ENCODE data around the gene SMC6. TPM values are rescaled to one million over a fixed set of nuclear protein-coding genes. Genes with fewer than 3 reads are reported as not detected.
A peak's percentile ranks its signal among the peaks of the same experiment; 100 is the strongest.

Gene SMC6
- total RNA-seq, 4 donors from 2014 or later: 15.4 to 30.0 (median 19.0) TPM

- no peaks in the 10 kb centered on the region for H3K4me1 ChIP-seq
- 96 to 97% methylated on average over 2 of the region's 2 CpGs for WGBS, 2 donors
- no peaks in the 10 kb centered on the region for H3K9me3 ChIP-seq
- no peaks in the 10 kb centered on the region for H3K27me3 ChIP-seq
- intact Hi-C loops (cut with DNase I): no loop called here
- H3K4me3 ChIP-seq (replicated peaks in 1 of 3): no peak overlapping the region
- DNase-seq: no peak
- H3K27ac ChIP-seq: no peak overlapping the region
- H3K36me3 ChIP-seq: no peaks in the 10 kb centered on the region
- TF ChIP-seq POLR2A (IDR thresholded peaks at IDR 0.05): no peak
- TF ChIP-seq, protein P1, sequence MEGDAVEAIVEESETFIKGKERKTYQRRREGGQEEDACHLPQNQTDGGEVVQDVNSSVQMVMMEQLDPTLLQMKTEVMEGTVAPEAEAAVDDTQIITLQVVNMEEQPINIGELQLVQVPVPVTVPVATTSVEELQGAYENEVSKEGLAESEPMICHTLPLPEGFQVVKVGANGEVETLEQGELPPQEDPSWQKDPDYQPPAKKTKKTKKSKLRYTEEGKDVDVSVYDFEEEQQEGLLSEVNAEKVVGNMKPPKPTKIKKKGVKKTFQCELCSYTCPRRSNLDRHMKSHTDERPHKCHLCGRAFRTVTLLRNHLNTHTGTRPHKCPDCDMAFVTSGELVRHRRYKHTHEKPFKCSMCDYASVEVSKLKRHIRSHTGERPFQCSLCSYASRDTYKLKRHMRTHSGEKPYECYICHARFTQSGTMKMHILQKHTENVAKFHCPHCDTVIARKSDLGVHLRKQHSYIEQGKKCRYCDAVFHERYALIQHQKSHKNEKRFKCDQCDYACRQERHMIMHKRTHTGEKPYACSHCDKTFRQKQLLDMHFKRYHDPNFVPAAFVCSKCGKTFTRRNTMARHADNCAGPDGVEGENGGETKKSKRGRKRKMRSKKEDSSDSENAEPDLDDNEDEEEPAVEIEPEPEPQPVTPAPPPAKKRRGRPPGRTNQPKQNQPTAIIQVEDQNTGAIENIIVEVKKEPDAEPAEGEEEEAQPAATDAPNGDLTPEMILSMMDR (IDR thresholded peaks at IDR 0.05): no peak
Measured at GRCh38 chr2:17640406-17640805, 113.2 kb downstream of the SMC6 start.

- Histone ChIP-seq H3K9me3 (no peaks in the 10 kb centered on the region), H3K27ac (no peak overlapping the region), H3K4me3 (replicated peaks in 1 of 3) (no peak overlapping the region), H3K36me3 (no peaks in the 10 kb centered on the region), H3K4me1 (no peaks in the 10 kb centered on the region), H3K27me3 (no peaks in the 10 kb centered on the region)
- intact Hi-C loops (cut with DNase I): no loop called here
- TF ChIP-seq, protein P1 (IDR thresholded peaks at IDR 0.05): no peak
- no peak for TF ChIP-seq POLR2A (IDR thresholded peaks at IDR 0.05)
- no peak for DNase-seq
- WGBS, 2 donors: 90 to 92% methylated on average over 7 of the region's 7 CpGs
Measured at GRCh38 chr2:17638196-17638743, 115.3 kb downstream of the SMC6 start.

- H3K27me3 ChIP-seq: no peaks in the 10 kb centered on the region
- no peaks in the 10 kb centered on the region for H3K36me3 ChIP-seq
- 53 to 74% methylated on average over 7 to 8 of the region's 8 CpGs for WGBS, 2 donors
- H3K4me1 ChIP-seq: no peaks in the 10 kb centered on the region
- TF ChIP-seq, protein P1 (IDR thresholded peaks at IDR 0.05): no peak
- TF ChIP-seq POLR2A (IDR thresholded peaks at IDR 0.05): no peak
- intact Hi-C loops (cut with DNase I): no loop called here
- peak; percentile 25 to 28 for DNase-seq
- no peak overlapping the region for H3K4me3 ChIP-seq (replicated peaks in 1 of 3)
- H3K9me3 ChIP-seq: no peaks in the 10 kb centered on the region
- H3K27ac ChIP-seq: no peak overlapping the region
Measured at GRCh38 chr2:17637131-17637906, 116.3 kb downstream of the SMC6 start.

GRCh38 chr2:17636257-17636656 lies 117.4 kb downstream of the SMC6 start:
- intact Hi-C loops (cut with DNase I): no loop called here
- Histone ChIP-seq H3K4me3 (replicated peaks in 1 of 3) (no peak overlapping the region), H3K27ac (no peak overlapping the region), H3K36me3 (no peaks in the 10 kb centered on the region), H3K9me3 (no peaks in the 10 kb centered on the region), H3K4me1 (no peaks in the 10 kb centered on the region), H3K27me3 (no peaks in the 10 kb centered on the region)
- no peak for DNase-seq
- WGBS, 2 donors: 88 to 92% methylated on average over 3 of the region's 3 CpGs
- TF ChIP-seq POLR2A (IDR thresholded peaks at IDR 0.05): no peak
- TF ChIP-seq, protein P1 (IDR thresholded peaks at IDR 0.05): no peak

- no peak overlapping the region for H3K4me3 ChIP-seq (replicated peaks in 1 of 3)
- no peaks in the 10 kb centered on the region for H3K27me3 ChIP-seq
- no peaks in the 10 kb centered on the region for H3K9me3 ChIP-seq
- intact Hi-C loops (cut with DNase I): no loop called here
- H3K27ac ChIP-seq: no peak overlapping the region
- TF ChIP-seq, protein P1 (IDR thresholded peaks at IDR 0.05): no peak
- no peak for TF ChIP-seq POLR2A (IDR thresholded peaks at IDR 0.05)
- no peak for DNase-seq
- WGBS, 2 donors: 62 to 65% methylated on average over 4 of the region's 4 CpGs
- no peaks in the 10 kb centered on the region for H3K4me1 ChIP-seq
- H3K36me3 ChIP-seq: no peaks in the 10 kb centered on the region
Measured at GRCh38 chr2:17634997-17635396, 118.6 kb downstream of the SMC6 start.

Data from thyroid gland (tissue), 4 donors.